Peyer's patch (tissue), 4 donors: ENCODE results near the gene PPP2R2C. TPM values are rescaled to one million over a fixed set of nuclear protein-coding genes. Genes with fewer than 3 reads are reported as not detected.

Experiments used
- DNase-seq, 3 donors: peaks; one replicate each; pipeline ENCODE4 v3.0.0-alpha.2; 2017 to 2019
- H3K27ac ChIP-seq, 4 donors: fragments of 200-600 bp; sonication (generic); one replicate each; pipeline ENCODE4 v1.5.1; 2016 to 2019
- H3K27me3 ChIP-seq, 2 donors: fragments of 200-600 bp; sonication (generic); one replicate each; pipeline ENCODE4 v1.5.1; 2019
- H3K36me3 ChIP-seq, 3 donors: fragments of 200-600 bp; sonication (generic); one replicate each; pipeline ENCODE4 v1.5.1; 2016 to 2019
- H3K4me1 ChIP-seq, 4 donors: fragments of 200-600 bp; sonication (generic); one replicate each; pipeline ENCODE4 v1.5.1; 2016 to 2019
- H3K4me3 ChIP-seq, 4 donors: fragments of 200-600 bp; sonication (generic); 1 replicate in 3 of 4; 2 replicates in 1 of 4; pipeline ENCODE4 v1.5.1; 2016 to 2019; ENCODE audit warnings: mild to moderate bottlenecking in 1 of 4
- H3K9me3 ChIP-seq, 4 donors: fragments of 200-600 bp; sonication (generic); one replicate each; pipeline ENCODE4 v1.5.1; 2016 to 2019; ENCODE audit warnings: mild to moderate bottlenecking in 1 of 4
- CTCF ChIP-seq, 6 experiments: fragments of 450-650 bp in 4 of 6; fragments of 200-600 bp in 2 of 6; sonication (generic) in 1 of 6; IDR thresholded peaks; one replicate each; pipeline ENCODE4 v1.5.1; 2017 to 2019; ENCODE audit warnings: antibody characterized with exemption in 6 of 6, mild to moderate bottlenecking in 3 of 6, moderate library complexity in 1 of 6
- POLR2A ChIP-seq, 2 donors: fragments of 450-650 bp; IDR thresholded peaks; one replicate each; pipeline ENCODE4 v1.5.1; 2017; ENCODE audit warnings: antibody characterized with exemption in 2 of 2, mild to moderate bottlenecking in 2 of 2, moderate library complexity in 2 of 2
- total RNA-seq, 4 donors: library from RNA; depleted of rRNA; stranded (reverse); fragments of >200 nt; gene quantifications; one replicate each; pipeline ENCODE4 v1.1.0, GENCODE V29; 2016

PPP2R2C gene
- total RNA-seq, 4 donors from 2014 or later = 0.27 to 4.1 TPM; not detected in 2

- TF ChIP-seq CTCF (IDR thresholded peaks at IDR 0.05) (no peak), POLR2A (IDR thresholded peaks at IDR 0.05) (no peak)
- Histone ChIP-seq H3K9me3 (no peaks in the 10 kb centered on the region), H3K36me3 (no peaks in the 10 kb centered on the region), H3K4me3 (no peak overlapping the region), H3K4me1 (no peaks in the 10 kb centered on the region), H3K27ac (no peak overlapping the region), H3K27me3 (no peaks in the 10 kb centered on the region)
- DNase-seq = peak in 1 of 3 donors; percentile 5
These were observed 64.2 kb downstream of the PPP2R2C start for GRCh38 chr4:6408263-6408662.

- Histone ChIP-seq H3K4me1 (no peaks in the 10 kb centered on the region), H3K9me3 (no peaks in the 10 kb centered on the region), H3K36me3 (no peaks in the 10 kb centered on the region), H3K27me3 (no peaks in the 10 kb centered on the region), H3K4me3 (no peak overlapping the region), H3K27ac (no peak overlapping the region)
- DNase-seq = no peak
- TF ChIP-seq CTCF (IDR thresholded peaks at IDR 0.05) (no peak), POLR2A (IDR thresholded peaks at IDR 0.05) (no peak)
These were observed 67.1 kb downstream of the PPP2R2C start for GRCh38 chr4:6405397-6405706.

- no peak for DNase-seq
- no peak for TF ChIP-seq POLR2A (IDR thresholded peaks at IDR 0.05)
- no peak for TF ChIP-seq CTCF (IDR thresholded peaks at IDR 0.05)
- no peaks in the 10 kb centered on the region for H3K9me3 ChIP-seq
- H3K36me3 ChIP-seq = no peaks in the 10 kb centered on the region
- H3K27me3 ChIP-seq = no peaks in the 10 kb centered on the region
- no peak overlapping the region for H3K27ac ChIP-seq
- no peak overlapping the region for H3K4me3 ChIP-seq
- no peaks in the 10 kb centered on the region for H3K4me1 ChIP-seq
These were observed 67.6 kb downstream of the PPP2R2C start for GRCh38 chr4:6404611-6405396.

GRCh38 chr4:6403400-6403685, 69.1 kb downstream of the PPP2R2C start:
- Histone ChIP-seq H3K27me3 (no peaks in the 10 kb centered on the region), H3K4me3 (no peak overlapping the region), H3K36me3 (no peaks in the 10 kb centered on the region), H3K4me1 (no peaks in the 10 kb centered on the region), H3K9me3 (no peaks in the 10 kb centered on the region), H3K27ac (no peak overlapping the region)
- TF ChIP-seq POLR2A (IDR thresholded peaks at IDR 0.05) = no peak
- TF ChIP-seq CTCF (IDR thresholded peaks at IDR 0.05) = no peak
- DNase-seq = no peak

- Histone ChIP-seq H3K9me3 (no peaks in the 10 kb centered on the region), H3K27me3 (no peaks in the 10 kb centered on the region), H3K4me1 (no peaks in the 10 kb centered on the region), H3K27ac (no peak overlapping the region), H3K4me3 (no peak overlapping the region), H3K36me3 (no peaks in the 10 kb centered on the region)
- no peak for DNase-seq
- TF ChIP-seq CTCF (IDR thresholded peaks at IDR 0.05) (no peak), POLR2A (IDR thresholded peaks at IDR 0.05) (no peak)
These were observed 69.6 kb downstream of the PPP2R2C start for GRCh38 chr4:6402566-6403399.
